GM11168 (cell line): ENCODE data around the gene THYN1.
"Not testable (repeated sequence)": the region's sequence is repeated elsewhere in the genome, so short reads cannot be mapped to it uniquely, and the experiment has no call there.

ENCODE experiments used
- in situ Hi-C: fragments of 300-500 bp; cut with MboI; formaldehyde crosslinking; loops from one replicate; pipeline ENCODE4 v1.12.0; 2022; ENCODE audit warnings: low sequenced_read_pairs; ENCODE audit not compliant: unreplicated experiment

The THYN1 gene

GRCh38 chr11:134253188-134253993 lies at the start of gene THYN1, which contains the start of gene ACAD8:
TSS of gene THYN1 (minus strand) at chr11:134253352. CDS start at chr11:134252882, 470 bp downstream.
TSS of gene ACAD8 (plus strand) at chr11:134253568. CDS start at chr11:134253601, 33 bp downstream.
- in situ Hi-C loops = no loop called here

GRCh38 chr11:134294664-134295063 lies 41.5 kb upstream of the THYN1 start:
- in situ Hi-C loops = no loop called here

DNA sequence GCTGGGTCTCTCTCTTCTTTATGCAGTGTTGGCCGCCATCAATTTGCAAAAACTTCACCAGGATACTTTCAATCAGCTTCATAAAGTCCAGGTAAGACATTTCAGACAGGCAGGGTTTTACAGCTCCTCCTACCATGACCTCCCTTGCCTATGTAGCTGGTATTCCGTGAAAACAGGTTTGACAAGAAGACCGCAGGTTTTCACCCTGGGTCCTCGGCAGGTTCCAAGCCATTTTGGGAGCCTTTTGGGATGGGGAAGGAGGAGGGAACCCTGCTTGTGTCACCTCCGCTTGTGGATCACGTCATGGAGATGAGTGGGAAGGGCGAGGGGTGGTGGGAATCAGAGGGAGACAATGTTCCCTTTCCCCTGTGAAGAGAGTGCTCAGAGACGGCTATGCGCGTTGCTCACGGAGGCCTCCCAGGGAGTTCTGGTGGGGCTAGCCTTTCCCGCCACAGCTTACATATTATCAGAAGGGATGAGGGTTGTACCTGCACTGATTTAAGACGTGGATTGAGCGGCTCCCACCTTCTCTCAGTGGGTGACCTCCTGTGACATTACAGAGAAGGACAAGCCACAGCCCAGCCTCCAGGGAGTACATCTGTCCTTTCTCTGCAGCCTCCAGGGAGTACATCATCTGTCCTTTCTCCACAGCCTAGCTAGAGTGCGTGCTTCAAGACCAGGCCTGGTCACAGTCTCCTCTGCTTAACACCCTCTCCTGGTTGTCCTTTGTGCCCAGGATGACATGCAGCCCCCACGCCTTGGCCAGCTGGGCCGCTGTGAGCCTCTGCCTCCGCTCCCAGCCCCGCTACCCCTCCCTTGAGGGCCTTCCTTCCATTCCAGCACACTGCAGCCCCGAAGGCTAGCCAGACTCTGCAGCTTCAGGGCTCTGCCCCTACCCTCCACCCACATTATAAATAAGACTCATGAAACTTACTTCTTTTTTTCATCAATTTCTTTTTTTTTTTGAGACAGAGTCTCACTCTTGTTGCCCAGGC lies 40.3 kb upstream of the THYN1 start:
- in situ Hi-C loops = no loop called here

GRCh38 chr11:134292661-134293060 lies 39.5 kb upstream of the THYN1 start:
- in situ Hi-C loops = no loop called here

DNA sequence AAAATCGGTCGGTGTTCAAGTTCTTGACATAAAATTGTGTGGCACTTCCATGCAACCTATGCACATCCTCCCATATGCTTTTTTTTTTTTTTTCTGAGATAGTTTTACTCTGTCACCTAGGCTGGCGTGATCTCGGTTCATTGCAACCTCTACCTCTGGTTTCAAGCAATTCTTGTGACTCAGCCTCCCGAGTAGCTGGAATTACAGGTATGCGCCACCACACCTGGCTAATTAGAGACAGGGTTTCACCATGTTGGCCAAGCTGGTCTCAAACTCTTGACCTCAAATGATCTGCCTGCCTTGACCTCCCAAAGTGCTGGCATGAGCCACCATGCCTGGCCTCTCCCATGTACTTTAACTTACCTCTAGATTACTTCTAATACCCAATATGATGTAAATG lies 38.0 kb upstream of the THYN1 start:
- in situ Hi-C loops = no loop called here

GRCh38 chr11:134290646-134291045 lies 37.5 kb upstream of the THYN1 start:
- in situ Hi-C loops = no loop called here

GRCh38 chr11:134289789-134290188 lies 36.6 kb upstream of the THYN1 start:
- in situ Hi-C loops = no loop called here

- in situ Hi-C loops = no loop called here
These were observed 36.0 kb upstream of the THYN1 start for GRCh38 chr11:134289167-134289566.

- in situ Hi-C loops = no loop called here
These were observed 35.3 kb upstream of the THYN1 start for GRCh38 chr11:134288486-134288885.

DNA sequence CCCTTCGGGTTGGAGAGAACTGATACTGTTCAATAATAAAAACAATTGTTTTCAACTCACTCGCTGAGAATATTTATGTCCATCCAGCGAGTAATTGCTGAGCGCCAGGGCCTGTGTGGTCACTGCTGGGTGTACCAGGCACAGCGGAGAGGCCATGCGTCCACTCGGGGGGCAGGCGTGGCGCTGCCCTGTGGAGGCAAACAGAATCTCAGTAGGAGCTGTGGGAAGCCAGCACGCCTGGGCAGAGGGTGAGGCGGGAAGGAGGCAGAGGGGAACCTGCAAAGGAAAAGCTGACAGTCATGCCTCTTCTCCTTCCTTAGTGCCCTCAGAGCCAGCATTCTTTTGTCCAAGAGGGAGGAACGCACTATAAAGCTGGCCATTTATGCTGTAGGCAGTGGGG lies 34.4 kb upstream of the THYN1 start:
- in situ Hi-C loops = no loop called here

- in situ Hi-C loops = not testable (repeated sequence)
These were observed 31.2 kb upstream of the THYN1 start for GRCh38 chr11:134284349-134284748.

GRCh38 chr11:134283461-134284230 lies 30.5 kb upstream of the THYN1 start:
- in situ Hi-C loops = no loop called here

- in situ Hi-C loops = no loop called here
These were observed 29.2 kb upstream of the THYN1 start for GRCh38 chr11:134282121-134283045.

DNA sequence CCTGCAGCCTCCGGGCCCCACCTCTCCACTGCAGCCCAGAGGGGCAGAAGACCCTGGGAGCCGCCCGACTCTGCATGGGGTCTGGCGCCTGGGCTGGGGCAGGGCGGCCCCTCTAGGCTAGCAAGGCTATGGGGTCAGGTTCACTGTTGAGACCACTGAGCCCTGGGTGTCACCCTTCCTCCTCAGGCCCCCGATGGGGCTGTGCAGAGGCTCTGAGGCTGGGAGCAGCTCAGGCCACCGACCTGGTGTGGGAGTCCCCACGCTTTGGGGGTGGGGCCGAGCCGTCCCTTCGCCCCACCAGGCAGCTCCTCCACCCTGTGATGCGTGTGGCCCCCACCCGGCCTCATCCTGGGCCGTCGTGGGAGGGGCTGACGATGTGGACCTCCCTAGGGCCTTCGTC lies 28.5 kb upstream of the THYN1 start:
- in situ Hi-C loops = not testable (repeated sequence)

DNA sequence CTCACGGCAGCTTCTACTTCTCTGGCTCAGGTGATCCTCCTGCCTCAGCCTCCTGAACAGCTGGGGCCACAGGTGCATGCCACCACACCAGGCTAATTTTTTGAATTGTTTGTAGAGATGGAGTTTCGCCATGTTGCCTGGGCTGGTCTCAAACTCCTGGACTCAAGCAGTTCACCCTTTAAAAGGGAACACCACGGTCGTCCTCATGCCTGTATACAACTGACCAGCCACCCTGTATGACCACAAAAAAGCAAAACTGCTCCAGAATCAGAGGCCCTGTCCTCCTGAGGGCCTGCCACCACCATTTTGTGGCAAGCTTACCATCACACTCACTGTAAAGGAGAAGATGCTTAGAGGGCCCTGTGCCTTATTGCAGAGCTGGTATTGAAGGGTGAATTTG lies 25.2 kb upstream of the THYN1 start:
- in situ Hi-C loops = no loop called here

GRCh38 chr11:134277183-134278001 lies 24.2 kb upstream of the THYN1 start:
- in situ Hi-C loops = no loop called here

DNA sequence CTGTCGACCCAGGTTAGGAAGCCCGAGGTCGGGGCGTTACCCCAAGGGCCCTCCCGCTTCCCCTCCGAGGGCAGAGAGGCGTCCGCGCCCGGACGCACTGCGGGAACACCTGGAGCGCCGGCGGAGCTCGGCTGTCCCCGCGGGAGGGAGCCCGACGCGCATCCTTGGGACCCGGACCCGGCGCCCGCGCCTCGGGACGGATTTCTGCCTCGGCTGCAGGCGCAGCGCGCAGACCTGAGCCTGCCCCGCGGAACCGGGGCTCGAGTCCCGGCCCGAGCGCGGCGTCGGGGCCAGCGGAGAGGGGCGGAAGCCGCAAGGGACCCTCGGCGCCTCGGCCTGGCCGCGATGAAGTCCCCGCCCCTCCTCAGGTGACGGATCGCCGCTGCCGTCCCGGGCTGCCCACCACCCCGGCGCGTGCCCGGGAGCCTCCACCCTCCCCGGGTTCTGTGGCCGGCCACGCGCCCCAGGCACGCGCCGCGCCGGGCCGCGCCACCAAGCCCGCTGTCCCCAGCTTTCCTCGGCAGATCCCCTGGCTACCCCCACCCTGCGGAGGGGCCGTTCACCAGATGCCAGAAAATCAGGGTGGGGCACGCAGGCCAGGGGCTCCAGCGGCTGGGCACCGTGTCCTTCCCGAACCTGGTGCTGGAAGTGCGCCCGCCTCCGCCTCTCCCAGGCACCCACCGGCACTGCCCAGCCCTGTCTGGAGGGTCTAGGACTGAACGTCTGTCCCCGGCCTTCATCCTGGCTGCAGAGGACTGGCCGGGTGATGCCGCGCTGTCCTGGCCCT lies 23.4 kb upstream of the THYN1 start:
- in situ Hi-C loops = no loop called here
